Hematopoietic multipotent progenitor cell treated with erythropoietin and hydrocortisone succinate and interleukin-3 and kit ligand, for 8 days (in vitro differentiated cells): ENCODE data around the gene LYPLA2.

Experiments
- DNase-seq: peaks from one replicate; pipeline ENCODE4 v3.0.0-alpha.2; 2015

LYPLA2 gene

DNA sequence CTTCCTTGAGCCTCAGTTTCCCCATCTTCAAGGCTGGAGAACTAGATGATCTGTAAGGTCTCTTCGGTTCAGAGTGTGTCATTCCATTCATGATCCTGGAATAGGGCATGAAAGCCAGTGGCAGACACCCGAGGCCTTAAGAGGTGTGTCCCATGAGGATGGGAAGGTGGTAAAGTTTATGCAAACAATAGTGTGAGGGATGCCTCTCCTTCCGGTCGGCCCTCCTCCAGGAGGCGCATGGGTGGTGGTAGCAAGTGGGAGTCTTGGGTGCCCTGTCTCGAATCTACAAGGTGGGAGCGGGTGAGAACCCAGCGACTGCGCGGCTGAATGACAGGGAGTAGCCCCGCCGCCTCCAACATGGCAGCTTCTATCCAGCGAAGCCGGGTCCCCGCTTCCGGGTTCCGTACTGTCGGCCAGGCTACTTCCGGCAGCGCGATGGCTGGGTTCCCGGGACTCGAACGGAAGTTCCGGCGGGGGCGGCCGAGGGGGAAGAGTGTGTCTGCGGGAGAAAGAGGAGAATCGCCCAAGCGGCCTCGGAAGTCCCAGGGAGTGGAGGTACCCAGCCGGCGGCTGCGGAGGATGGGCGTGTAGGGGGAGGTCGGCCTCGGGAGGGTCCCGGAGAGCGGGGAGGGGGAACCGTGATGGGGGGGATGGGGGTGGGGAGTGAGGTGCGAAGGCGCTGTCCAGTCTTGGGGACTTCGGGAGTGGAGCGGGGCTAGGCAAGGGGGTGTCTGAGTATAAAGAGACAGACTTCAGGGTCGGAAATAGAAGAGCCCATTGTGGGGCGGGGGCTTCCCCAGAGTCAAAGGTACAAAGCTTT, at the start of gene LYPLA2:
TSS of gene LYPLA2 (plus strand) at position 450 of the 820 bp plus-strand sequence. CDS start 1,538 bp downstream, outside the sequence.
- peak; percentile 91 for DNase-seq

DNA sequence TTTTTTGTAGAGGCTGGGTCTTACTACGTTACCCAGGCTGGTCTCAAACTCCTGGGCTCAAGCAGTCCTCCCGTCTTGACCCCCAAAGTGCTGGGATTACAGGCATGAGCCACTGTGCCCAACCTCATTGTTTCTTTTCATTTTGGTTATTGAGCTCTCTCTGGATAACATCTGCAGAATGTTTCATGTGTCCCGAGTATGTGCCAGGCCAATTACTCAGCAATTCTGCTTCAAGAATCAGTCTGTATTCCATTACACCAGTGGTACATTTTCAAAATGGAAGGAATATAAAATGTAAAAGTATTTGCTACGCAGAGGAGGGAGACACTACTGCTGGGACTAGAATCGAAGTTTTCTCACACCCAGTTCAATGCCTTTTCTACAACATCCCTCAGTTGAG, 49.3 kb upstream of the LYPLA2 start:
- DNase-seq, result peak; percentile 54

DNA sequence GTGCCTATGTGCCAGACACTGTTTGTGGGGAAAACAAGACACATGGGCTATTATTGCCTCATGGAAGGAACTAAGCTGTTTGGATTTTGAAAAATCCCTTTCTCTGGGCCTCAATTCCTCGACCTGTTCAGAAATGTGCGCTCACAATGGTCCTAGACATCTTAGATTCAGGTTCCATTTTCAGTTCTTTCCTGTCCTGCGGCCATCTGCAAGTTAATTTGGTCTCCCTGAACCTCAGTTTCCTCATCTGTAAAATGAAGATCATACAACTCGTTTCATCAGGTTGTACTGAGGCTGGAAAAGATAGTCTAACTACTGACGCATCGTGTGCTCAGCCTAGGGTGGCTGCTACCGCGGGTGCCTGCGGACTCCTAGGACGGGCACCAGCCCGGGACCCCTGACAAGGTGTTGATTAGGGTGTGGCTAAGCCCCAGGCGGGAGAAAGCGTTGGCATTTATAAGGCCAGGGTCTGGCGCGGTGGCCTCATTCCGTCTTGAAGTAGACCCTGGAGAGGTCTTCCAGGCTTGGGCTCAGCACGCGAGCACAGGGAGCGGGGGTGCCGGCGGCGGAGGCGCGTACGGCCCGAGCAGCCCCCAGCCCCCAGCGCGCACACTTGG, 48.2 kb upstream of the LYPLA2 start:
- DNase-seq, result peak; percentile 36

DNA sequence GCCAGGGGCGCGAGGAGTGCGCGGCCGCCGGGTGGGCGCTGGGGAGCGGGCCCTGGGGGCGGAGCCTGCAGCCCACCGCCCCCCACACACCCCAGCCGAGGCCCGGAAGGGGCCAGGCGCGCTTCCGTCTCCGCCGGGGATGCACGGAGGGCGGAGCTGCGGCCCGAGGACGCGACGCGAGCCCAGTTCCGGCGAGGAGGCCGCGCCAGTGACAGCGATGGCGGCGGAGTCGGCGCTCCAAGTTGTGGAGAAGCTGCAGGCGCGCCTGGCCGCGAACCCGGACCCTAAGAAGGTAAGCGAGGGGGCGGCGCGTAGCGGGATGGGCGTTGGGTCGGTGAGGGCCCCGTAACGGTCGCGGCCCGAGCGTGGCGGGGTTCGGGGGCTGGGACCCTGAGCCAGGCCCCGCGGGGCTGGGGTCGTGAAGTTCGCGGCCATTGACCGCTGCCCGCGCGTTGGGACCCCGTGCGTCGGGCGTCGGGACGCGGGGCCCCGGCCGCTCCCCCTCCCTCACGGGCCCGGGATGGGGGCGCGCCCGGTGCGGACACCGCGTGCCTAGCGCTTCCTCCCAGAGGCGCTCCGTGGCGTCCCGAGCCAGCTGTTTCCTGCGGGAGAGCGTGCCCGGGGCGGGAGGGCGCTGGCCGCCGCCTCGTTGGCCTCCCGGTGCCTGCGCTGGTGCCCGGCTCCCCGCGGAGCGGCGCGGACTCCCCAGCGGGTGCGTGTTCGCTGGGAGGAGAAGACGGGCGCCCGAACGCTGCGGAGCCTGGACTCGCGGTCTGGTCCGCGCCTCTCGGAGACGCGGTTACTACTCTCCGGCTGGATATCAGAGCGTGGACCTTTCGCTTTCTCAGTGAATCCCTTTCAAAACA, 47.4 kb upstream of the LYPLA2 start, which contains the start of gene ELOA:
TSS of gene ELOA (plus strand) at position 185 of the 866 bp plus-strand sequence. CDS start at position 218, 33 bp downstream.
- peak; percentile 73 for DNase-seq

DNA sequence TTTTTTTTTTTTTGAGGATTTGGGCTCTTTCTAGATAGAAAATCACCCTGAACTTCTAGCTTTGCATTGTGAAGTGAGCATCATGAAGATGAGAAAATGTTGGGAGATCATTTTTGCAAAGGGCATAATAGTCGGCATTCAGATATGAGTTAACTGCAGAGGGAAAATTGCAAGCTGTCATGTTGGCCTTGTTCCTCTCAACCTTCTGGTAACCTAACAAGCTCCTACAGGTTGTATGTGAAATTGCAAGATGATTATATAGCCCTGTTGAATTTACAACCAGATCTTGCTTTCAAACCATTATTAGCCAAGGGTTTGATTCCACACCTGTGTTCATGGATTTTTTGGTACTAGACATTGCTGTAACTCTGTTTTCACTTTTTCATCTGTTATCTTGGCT, 45.4 kb upstream of the LYPLA2 start:
- peak; percentile 71 for DNase-seq

DNA sequence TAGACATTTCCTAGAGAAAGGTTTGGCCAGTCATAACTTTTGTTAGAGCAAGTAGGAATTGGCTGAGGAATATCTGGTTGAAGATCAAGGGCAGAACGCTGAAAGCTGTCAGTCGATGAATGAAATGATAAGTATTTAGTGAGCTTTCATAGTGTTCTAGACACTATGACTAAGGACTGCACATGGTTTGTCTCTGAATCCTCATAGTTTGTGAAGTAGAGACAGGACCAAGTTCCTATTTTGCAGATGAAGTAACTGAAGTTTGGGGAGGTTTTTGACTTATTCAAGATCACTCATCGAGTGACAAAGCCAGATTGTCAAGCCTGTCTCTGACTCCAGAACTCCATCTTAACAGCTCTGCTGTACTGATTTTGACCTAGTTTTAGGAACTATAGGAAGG, 42.9 kb upstream of the LYPLA2 start:
- no peak for DNase-seq

DNA sequence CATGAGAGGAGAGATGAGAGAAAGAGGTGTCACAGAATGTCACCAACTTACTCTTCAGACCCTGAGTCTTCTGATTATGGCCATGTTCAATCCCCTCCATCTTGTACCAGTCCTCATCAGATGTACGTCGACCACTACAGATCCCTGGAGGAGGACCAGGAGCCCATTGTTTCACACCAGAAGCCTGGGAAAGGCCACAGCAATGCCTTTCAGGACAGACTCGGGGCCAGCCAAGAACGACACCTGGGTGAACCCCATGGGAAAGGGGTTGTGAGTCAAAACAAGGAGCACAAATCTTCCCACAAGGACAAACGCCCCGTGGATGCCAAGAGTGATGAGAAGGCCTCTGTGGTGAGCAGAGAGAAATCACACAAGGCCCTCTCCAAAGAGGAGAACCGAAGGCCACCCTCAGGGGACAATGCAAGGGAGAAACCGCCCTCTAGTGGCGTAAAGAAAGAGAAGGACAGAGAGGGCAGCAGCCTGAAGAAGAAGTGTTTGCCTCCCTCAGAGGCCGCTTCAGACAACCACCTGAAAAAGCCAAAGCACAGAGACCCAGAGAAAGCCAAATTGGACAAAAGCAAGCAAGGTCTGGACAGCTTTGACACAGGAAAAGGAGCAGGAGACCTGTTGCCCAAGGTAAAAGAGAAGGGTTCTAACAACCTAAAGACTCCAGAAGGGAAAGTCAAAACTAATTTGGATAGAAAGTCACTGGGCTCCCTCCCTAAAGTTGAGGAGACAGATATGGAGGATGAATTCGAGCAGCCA, 39.7 kb upstream of the LYPLA2 start:
- DNase-seq, result peak; percentile 72

DNA sequence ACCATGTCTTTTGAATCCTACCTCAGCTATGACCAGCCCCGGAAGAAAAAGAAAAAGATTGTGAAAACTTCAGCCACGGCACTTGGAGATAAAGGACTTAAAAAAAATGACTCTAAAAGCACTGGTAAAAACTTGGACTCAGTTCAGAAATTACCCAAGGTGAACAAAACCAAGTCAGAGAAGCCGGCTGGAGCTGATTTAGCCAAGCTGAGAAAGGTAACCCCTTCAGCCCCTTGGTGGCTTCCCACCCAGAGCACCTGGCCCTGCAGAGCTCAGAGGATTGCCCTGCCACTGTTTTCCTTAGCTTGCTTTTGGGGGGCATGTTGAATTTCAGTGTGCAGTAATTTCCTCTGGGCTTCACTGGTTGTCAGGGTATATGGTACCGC, 39.1 kb upstream of the LYPLA2 start:
- no peak for DNase-seq

DNA sequence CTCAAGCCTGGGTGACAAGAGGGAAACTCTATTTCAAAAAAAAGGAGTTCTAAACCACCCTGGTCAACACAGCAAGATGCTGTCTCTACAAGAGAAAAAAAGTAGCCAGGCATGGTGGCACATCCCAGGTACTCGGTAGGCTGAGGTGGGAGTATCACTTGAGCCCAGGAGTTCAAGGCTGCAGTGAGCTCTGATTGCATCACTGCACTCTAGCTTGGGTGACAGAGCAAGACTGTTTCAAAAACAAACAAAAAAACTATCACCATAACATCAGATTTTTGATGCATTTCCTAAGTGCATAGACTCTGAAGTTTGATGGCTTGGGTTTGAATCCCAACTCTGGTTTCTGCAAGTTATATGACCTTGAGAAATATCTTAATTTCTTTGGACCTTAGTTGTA, 38.0 kb upstream of the LYPLA2 start:
- DNase-seq, result no peak

DNA sequence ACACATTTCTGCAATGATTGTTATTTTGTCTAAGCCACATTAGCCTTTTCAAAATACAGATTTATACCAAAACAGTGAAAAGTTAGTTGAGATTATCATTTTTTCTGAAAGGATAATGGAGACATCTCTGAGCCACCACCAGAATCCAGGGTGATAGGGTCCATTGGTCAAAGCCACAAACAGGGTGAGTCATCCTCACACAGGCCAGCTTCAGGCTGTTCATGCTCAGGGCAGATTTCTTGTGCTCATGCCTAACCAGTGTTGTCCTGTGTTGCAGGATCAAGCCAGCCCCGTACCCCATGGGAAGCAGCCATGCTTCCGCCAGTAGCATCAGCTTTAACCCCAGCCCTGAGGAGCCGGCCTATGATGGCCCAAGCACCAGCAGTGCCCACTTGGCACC, 34.3 kb upstream of the LYPLA2 start:
- no peak for DNase-seq

DNA sequence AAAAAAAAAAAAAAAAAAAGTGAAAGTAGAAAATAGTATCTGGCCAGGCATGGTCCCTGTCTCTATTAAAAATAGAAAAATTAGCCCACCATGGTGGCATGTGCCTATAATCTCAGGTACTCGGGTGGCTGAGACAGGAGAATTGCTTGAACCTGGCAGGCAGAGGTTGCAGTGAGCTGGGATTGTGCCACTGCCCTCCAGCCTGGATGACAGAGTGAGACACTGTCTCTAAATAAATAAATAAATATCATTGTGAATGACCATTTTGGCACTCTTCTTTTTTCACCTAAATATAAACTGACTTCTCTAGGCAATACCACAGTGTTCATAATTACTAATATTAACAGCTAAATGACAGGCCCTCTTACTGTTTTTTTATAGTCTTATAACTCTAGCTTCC, 33.1 kb upstream of the LYPLA2 start:
- DNase-seq, result no peak

DNA sequence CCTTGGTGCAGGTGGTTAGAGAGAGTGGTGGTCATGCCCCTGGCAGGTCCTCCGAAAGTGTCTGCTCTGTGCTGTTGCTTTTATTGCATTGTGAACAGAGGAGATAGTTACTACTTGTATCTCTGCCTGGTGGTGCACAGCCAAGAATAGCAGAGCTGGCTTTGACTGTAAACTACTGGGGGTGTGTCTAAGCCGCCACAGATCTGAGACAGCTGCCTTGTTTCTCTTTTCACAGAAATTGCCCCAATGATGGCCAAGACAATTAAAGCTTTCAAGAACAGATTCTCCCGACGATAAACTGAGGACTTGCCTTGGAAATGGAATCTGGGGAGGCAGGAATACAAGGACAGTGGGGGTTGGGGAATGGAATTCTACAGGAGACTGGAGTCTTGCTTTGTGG, 31.7 kb upstream of the LYPLA2 start:
- DNase-seq, result no peak

DNA sequence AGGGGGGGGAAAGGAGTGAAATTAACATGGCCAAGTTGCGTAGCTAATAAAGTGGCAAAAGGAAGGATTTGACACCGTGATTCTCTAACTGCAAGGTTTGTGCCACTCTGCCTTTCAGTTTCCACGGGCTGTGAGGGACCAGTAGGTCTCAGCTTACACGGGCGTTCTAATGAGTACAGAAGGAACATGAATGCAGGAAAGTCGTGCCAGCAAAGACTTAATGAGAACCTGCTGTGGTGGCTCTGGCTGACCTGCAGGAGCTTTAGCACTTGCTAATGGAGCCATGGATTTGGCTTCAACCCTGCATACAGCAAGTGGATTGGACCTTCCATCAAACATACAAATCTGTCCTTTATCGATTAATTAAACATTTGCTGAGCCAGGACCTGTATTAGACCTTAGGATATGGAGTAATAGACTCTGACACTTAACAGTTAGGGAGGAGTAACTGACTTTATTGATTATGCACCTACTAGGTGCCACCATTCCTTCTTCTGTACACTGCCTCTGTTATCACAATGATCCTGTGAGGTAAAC, 27.8 kb upstream of the LYPLA2 start:
- no peak for DNase-seq

DNA sequence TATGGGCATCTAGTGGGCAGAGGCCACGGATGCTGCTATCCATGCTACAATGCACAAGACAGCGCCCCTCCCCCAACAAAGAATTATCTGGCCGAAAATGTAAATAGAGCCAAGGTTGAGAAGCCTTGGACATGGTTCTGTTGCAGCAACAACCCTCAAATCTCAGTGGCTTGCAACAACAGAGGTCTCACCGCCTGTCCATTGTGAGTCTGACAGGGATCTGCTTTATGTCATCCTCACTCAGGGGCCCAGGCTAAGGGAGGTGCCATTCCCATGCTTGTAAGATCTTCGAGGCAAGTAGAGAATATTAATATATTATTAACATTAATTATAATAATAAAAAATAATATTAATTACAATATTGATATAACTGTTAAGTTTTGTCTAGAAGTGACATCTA, 22.2 kb upstream of the LYPLA2 start:
- DNase-seq, result no peak

DNA sequence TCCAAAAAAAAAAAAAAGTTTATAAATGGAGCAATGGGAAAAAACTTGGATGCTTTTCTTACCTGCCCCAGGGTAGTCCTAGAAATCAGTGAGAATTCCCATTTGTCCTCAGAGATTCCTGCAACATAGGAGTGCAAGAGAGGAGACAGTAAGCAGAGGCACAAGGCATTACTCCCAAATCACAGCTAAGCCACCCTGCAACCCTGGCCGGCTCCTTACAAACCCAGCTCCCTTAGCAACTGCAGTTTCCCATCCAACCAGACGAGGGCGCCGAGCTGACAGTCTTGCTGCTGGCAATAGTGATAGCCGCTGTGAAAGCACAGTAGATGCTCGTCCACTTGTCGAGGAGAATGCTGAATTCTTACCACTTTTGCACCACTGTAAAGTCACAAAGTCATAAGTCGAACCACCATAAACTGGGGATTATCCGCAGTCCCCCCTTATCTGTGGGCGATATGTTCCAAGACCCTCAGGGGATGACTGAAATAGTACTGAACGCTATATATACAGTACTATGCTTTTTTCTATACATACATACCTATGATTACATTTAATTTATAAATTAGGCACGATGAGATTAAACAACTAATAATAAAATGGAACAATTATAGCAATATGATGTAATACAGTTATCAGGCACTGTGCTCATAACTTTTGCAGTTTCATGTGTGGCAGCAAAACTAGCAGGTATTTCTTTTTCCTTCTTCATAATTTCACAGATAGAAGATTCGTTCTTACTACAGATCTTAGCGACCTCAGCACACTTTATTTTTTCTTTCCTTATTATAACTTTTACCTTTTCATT, 18.7 kb upstream of the LYPLA2 start:
- peak; percentile 90 for DNase-seq

DNA sequence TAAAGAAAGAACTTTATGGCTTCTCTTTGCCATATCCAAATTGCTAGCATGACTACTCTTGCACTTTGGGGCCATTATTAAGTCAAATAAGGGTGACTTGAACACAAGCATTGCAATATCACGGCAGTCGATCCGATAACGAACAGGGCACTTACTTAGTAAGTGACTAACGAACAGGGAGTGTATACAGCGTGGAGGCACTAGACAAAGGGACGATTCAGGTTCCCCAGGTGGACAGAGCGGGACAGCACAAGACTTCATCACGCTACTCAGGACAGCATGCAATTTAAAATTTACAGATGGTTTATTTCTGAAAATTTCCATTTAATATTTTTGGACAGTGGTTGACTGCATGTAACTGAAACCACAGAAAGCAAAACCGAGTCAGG, 18.1 kb upstream of the LYPLA2 start:
- no peak for DNase-seq

DNA sequence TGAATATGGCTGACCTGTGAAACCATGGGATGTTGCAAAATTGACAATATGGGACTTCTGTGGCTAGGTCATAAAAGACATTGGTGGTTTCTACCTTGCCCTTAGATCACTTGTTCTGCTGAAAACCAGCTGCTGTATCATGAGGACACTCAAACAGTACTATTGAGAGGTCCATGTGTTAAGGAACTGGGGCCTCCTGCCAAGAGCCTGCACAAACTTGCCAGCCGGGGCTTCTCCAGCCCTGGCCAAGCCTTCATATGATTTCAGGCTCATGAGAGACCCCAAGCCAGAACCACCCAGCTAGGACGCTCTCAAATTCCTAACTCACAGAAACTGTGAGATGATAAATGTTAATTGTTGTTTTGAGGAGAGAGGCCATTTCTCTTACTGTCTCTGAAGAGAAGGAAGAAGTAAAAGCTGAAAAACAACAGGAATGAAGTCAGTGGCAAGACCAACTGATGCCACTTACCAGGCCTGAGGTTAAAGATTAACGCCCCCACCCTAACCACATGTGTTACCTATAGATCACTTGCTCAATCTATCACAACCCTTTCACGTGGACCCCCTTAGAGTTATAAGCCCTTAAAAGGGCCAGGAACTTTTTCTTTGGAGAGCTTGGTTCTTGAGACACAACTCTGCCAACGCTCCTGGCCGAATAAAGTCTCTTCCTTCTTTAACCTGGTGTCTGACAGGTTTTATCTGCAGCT, 16.6 kb upstream of the LYPLA2 start:
- DNase-seq, result peak; percentile 54

DNA sequence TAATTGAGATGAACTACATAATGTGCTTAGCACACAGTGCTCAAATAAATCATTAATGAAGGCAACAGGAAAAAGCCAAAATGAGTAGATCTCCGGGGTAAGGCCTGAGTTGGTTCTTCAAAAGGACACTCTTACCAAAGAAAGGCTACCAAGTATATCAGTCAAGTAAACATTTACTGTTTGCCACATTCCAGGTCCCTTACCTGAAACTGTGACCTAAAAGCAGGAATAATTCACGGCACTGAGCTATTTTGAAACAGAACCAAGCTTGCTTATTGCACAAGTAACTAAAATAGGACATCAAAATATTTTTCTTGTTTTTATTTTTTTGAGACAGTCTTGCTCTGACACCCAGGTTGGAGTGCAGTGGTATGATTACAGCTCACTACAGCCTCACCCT, 14.7 kb upstream of the LYPLA2 start:
- DNase-seq, result no peak

DNA sequence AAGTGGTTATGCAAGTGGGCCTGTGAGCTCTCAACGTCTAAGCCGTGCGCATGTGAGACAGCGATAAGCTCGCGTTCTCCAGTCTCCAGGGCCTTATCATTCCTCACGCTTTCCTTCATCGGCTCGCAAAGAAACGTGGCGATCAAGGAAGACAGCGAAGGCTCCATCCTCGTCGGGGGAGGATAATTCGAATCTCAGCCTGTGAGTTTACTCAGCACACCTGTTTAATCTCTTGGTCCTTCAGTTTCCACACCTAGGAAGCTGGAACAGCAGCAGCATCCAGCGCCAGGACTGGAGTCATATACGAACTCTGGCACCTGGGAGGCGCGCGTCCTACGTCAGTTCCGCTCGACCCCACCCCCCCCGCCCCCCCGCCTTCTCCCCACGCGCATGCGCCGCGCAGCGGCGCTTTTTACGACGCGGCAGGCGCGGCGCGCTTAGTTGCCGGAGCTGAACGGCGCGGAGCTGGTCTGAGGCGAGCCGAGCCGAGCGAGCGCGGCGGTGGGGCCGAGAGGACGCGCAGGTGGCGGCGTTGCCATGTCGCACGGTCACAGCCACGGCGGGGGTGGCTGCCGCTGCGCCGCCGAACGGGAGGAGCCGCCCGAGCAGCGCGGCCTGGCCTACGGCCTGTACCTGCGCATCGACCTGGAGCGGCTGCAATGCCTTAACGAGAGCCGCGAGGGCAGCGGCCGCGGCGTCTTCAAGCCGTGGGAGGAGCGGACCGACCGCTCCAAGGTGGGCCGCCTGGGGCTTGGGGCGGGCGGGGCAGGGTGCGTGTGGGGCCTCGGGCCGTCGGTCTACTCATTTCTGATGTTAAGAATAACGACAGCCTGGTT, 12.7 kb upstream of the LYPLA2 start, which contains the start of gene PITHD1:
TSS of gene PITHD1 (plus strand) at position 440 of the 836 bp plus-strand sequence. CDS start at position 538, 98 bp downstream.
- peak; percentile 99 for DNase-seq
